ENCODE results near the gene ANKRD23. TPM values are rescaled to one million over a fixed set of nuclear protein-coding genes. Genes with fewer than 3 reads are reported as not detected.
A peak's percentile ranks its signal among the peaks of the same experiment; 100 is the strongest.
"Not testable (repeated sequence)": the region's sequence is repeated elsewhere in the genome, so short reads cannot be mapped to it uniquely, and the experiment has no call there.

The ANKRD23 gene
- total RNA-seq, 1 donor from 2014 or later, result 0.46 TPM

DNA sequence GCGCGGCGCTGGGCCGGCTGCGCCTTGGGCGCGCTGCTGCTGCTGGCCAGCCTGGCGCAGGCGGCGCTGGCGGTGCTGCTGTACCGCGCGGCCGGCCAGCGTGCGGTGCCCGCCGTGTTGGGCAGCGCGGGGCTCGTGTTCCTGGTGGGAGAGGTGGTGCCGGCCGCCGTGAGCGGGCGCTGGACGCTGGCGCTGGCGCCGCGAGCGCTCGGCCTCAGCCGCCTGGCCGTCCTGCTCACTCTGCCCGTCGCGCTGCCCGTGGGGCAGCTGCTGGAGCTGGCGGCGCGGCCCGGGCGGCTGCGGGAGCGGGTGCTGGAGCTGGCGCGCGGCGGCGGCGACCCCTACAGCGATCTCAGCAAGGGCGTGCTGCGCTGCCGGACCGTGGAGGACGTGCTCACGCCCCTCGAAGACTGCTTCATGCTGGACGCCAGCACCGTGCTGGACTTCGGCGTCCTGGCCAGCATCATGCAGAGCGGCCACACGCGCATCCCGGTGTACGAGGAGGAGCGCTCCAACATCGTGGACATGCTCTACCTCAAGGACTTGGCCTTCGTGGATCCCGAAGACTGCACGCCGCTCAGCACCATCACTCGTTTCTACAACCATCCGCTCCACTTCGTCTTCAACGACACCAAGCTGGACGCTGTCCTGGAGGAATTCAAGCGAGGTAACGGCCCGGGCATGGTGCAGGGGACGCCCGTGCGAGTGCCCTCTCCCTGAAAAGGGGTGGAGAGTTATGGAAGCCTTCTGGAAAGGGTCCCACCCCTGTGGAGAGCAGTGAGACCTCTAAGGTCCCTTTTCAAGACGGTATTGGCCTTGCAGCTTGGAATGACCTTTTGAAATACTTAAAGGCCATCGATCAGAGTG, 26.8 kb downstream of the ANKRD23 start:
- DNase-seq (ENCODE audit: low read depth, low spot score), result no peak

DNA sequence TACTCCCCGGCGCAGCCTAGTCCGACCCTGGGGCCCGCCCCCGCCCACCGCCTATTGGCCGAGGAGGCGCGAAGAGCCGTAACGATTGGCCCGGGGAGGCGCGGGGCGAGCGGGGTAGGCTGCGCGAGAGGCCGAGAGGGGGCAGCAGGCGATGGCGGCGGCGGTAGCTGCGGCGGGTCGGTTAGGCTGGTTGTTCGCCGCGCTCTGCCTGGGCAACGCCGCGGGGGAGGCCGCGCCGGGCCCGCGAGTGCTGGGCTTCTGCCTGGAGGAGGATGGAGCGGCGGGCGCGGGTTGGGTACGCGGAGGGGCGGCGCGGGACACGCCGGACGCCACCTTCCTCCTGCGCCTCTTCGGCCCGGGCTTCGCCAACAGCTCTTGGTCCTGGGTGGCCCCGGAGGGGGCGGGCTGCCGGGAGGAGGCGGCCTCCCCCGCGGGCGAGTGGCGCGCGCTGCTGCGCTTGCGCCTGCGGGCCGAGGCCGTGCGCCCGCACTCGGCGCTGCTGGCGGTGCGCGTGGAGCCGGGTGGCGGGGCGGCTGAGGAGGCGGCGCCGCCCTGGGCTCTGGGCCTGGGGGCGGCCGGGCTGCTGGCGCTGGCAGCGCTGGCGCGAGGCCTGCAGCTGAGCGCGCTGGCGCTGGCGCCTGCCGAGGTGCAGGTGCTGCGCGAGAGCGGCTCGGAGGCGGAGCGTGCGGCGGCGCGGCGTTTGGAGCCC, 27.5 kb downstream of the ANKRD23 start, which contains the start of gene CNNM3:
Gene CNNM3 (plus strand): TSS at position 142 of the 709 bp plus-strand sequence. CDS start 10 bp downstream, at position 152.
- DNase-seq (ENCODE audit: low read depth, low spot score), result peak; percentile 69

GRCh38 chr2:96815326-96816126, 28.3 kb downstream of the ANKRD23 start:
- no peak for DNase-seq (ENCODE audit: low read depth, low spot score)

DNA sequence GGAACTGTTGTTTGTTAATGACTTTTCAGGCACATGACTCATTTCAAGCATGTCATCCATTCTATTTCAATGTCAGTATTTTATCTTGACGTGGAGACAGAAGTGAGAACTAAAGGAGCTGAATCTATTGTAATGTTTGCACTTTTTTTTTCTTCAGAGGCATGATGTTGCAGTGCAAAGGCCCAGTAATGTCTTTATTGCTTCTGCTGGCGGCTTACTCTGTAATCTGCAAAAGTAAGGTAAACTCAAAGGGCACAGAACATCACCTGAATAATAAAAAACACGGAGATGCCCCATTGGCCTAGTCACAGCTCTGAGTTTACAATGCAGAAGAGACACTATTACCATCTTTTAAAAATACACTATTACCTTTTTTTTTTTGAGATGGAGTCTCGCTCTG, 30.2 kb downstream of the ANKRD23 start:
- no peak for DNase-seq (ENCODE audit: low read depth, low spot score)

DNA sequence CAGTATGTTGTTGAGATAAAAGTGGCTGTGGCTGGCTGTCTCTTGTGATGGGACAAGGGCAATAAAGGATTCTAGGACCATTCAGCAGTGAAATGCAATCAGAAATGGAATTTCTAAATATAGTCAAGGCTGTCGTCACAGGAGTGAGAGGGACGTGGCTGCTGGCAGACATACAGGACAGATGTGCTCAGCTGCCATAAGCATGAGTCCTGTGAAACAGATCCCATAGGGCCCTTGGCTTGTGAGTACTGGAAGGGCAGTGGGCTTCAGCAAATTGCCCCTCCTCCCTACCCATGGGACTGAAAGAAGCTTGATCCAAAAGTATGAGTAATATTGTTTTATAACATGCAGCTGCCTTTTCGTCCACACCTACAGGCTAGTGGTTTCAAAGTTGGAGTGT, 31.9 kb downstream of the ANKRD23 start:
- no peak for DNase-seq (ENCODE audit: low read depth, low spot score)

- DNase-seq (ENCODE audit: low read depth, low spot score), result no peak
Observed at GRCh38 chr2:96810783-96811192, 33.0 kb downstream of the ANKRD23 start.

DNA sequence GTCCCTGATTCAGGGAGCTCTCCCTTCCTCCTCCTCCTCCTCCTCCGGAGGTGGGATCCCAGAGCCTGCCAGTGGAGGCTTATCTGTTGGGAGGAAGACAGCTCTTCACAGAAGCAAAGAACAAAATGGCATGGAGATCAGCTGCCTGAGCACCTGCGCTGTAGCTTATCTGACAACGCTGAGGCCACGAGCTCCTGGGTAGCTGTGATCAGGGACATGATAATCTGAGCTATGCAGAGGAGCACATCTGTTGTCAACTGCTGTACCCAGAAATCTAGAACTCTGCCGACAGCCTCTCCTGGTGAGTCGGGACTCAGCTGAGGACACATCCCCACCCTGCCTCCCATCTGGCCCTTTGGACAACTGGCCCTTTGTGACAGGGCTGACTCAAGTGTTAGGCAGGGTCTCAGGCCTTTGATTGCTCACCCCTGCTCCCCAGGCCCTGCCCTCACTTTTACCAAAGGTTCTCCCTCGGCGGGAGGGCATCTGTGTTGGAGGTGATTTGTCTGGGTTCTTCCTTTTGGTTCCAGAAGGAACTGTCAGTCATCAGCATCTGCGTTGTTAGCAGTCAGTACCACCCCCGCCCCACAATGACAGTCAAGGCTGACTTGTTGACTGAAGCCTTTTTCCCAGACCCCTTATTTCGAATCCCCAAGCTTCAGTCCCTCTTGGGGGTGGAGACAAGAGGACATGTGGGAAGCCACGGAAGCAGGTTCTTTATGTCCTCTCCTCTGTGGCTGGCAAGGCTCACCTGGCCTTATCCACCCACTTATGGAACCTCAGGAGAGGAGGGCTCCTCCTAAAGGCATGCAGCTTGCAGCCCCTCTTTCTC, 33.7 kb downstream of the ANKRD23 start:
- DNase-seq (ENCODE audit: low read depth, low spot score), result no peak

GRCh38 chr2:96809216-96809882, 34.5 kb downstream of the ANKRD23 start:
- no peak for DNase-seq (ENCODE audit: low read depth, low spot score)

- DNase-seq (ENCODE audit: low read depth, low spot score), result no peak
Observed at GRCh38 chr2:96808176-96808837, 35.5 kb downstream of the ANKRD23 start.

DNA sequence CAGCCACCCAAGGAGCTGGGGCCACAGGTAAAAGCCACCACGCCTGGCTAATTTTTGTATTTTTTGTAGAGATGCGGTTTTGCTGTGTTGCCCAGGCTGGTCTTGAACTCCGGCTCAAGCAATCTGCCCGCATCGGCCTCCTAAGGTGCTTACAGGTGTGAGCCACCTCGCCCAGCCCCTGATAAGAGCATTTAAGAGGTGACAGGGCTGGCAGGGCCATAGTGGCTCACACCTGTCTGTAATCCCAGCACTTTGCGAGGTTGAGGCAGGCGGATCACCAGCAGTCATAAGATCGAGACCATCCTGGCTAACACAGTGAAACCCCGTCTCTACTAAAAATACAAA, 36.7 kb downstream of the ANKRD23 start:
- DNase-seq (ENCODE audit: low read depth, low spot score), result no peak

DNA sequence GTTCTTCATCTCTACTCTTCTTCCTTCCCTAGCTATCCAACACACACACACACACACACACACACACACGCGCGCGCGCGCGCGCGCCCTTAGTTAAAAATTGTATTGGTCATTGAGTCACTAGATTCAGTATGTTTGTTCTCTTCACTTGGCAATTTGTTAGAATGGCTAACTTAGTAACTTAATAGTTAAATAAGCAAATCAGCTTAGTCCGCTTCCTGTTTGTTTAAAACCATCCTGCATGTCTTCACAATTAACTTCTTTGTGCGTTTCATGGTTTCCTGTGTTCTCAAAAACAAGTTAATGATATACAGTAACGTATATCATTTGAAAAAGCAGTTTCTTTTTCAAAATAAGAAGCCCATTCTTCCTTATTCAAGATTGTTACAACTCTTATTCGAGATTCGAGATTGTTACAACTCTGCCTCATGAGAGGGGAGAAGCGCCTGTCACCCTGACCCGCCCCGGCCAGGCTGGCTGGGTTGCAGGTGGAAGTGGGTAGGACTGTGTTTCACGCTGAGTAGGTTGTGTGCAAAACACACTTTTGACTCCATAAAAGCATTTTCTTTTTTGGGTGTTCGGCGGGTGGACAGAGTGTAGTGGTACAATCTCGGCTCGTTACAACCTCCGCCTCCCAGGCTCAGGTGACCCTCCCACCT, 37.2 kb downstream of the ANKRD23 start:
- DNase-seq (ENCODE audit: low read depth, low spot score), result no peak

GRCh38 chr2:96805946-96806345, 37.9 kb downstream of the ANKRD23 start:
- not testable (repeated sequence) for DNase-seq (ENCODE audit: low read depth, low spot score)

- DNase-seq (ENCODE audit: low read depth, low spot score), result no peak
Observed at GRCh38 chr2:96804986-96805385, 38.8 kb downstream of the ANKRD23 start.

GRCh38 chr2:96802721-96803120, 41.1 kb downstream of the ANKRD23 start:
- DNase-seq (ENCODE audit: low read depth, low spot score), result no peak

DNA sequence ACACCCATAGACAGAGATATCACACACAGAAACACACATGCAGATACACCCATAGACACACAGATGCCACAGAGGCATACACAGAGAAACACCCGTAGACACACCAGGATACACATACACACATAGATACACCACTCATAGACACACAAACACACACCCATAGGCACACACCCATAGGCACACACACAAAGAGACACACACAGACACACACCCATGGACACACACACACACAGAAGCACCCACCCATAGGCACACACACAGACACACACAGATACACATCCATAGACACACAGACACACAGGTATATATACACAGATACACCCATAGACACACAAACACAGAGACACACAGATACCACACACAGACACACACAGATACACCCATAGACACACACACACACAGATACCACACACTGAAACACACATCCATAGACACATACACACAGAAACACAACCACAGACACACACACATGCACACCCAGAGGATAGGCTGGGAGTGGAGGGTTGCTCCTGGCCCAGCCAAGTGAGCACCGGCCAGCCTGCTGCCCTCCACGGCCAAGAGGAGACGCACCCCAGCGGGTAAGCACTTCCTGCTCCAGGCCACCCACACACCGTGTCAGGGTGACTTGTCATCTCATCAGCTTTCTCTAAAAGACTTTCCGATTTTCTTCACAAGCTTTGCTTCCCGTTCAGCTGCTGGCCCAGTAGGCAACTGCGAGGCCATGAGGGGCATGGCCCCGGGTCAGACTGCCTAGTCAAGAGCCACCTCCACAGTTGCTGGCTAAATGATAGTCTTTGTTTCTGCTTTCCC, 41.8 kb downstream of the ANKRD23 start:
- DNase-seq (ENCODE audit: low read depth, low spot score), result no peak

DNA sequence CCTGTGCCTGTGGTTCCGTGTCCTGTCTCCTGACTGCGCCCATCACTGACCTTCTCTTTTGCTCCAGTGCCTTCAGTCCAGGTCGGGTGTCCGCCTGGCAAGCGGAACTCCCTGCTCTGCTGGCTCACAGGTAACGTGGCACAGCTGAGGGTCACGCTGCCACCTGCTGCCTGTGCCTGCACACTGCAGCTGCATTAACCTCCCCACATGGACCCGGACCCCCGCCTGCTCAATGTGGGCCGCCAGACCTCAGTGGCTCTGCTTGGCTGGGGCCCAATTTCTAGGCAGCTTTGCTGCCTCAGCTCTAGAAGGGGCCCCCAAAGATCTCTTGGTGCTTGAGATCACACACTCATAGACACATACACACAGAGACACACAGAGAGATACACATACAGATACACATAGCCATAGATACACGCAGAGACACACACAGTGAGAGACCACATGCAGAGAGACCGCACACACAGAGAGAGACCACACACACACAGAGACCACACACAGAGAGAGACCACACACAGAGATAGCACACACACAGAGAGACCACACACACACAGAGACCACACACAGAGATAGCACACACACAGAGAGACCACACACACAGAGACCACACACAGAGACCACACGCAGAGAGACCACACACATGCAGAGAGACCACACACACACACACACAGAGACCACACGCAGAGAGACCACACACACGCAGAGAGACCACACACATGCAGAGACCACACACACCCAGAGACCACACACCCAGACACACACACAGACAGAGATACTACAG, 42.6 kb downstream of the ANKRD23 start:
- DNase-seq (ENCODE audit: low read depth, low spot score), result no peak
